KMS-11 (cell line): ENCODE measurements around the gene PKHD1.

Source experiments
- H2AFZ ChIP-seq: fragments of 200-600 bp; sonication (generic); 2 replicates; pipeline ENCODE4 v1.6.1; 2016; ENCODE audit warnings: antibody characterized with exemption, mixed run types, low read depth
- H3K27ac ChIP-seq: fragments of 200-600 bp; sonication (generic); 2 replicates; pipeline ENCODE4 v1.6.1; 2016; ENCODE audit warnings: mild to moderate bottlenecking, mixed run types
- H3K27me3 ChIP-seq: fragments of 200-600 bp; sonication (generic); 2 replicates; pipeline ENCODE4 v1.6.1; 2017; ENCODE audit warnings: mild to moderate bottlenecking, low read depth, mixed run types, moderate library complexity; ENCODE audit not compliant: insufficient read depth
- H3K36me3 ChIP-seq: fragments of 200-600 bp; sonication (generic); 2 replicates; pipeline ENCODE4 v1.6.1; 2017; ENCODE audit warnings: mild to moderate bottlenecking, mixed run types; ENCODE audit not compliant: insufficient read depth
- H3K4me1 ChIP-seq: fragments of 200-600 bp; sonication (generic); 2 replicates; pipeline ENCODE4 v1.6.1; 2016; ENCODE audit warnings: mild to moderate bottlenecking, low read depth, mixed run types; ENCODE audit not compliant: poor library complexity, severe bottlenecking
- H3K4me2 ChIP-seq: fragments of 200-600 bp; sonication (generic); 2 replicates; pipeline ENCODE4 v1.7.0; 2016; ENCODE audit warnings: mild to moderate bottlenecking, mixed run types
- H3K4me3 ChIP-seq: fragments of 200-600 bp; sonication (generic); IDR thresholded peaks from 2 replicates; pipeline ENCODE4 v1.6.1; 2017; ENCODE audit warnings: low read depth, low read length, mixed read lengths; ENCODE audit not compliant: insufficient read depth
- H3K79me2 ChIP-seq: fragments of 200-600 bp; sonication (generic); 2 replicates; pipeline ENCODE4 v1.6.1; 2016; ENCODE audit warnings: low read depth, mixed run types; ENCODE audit not compliant: insufficient read depth
- H3K9ac ChIP-seq: fragments of 200-600 bp; sonication (generic); 2 replicates; pipeline ENCODE4 v1.6.1; 2016; ENCODE audit warnings: mild to moderate bottlenecking, mixed run types
- H4K20me1 ChIP-seq: fragments of 200-600 bp; sonication (generic); 2 replicates; pipeline ENCODE4 v1.6.1; 2016; ENCODE audit warnings: mild to moderate bottlenecking, mixed run types; ENCODE audit not compliant: insufficient read depth
- CTCF ChIP-seq: fragments of 200-600 bp; sonication (generic); conservative IDR thresholded peaks from 2 replicates; pipeline ENCODE4 v1.6.1; 2017; ENCODE audit warnings: low read depth, mild to moderate bottlenecking, antibody characterized with exemption, low read length, moderate library complexity, mixed read lengths

The PKHD1 gene

GRCh38 chr6:52087498-52087999 is at the start of gene PKHD1:
Gene PKHD1 (minus strand): TSS chr6:52087613. CDS start chr6:52084933, 2,680 bp downstream.
- no peak within 1 kb of the TSS for H3K4me2 ChIP-seq

GRCh38 chr6:52136934-52137467 is 49.6 kb upstream of the PKHD1 start:
- Histone ChIP-seq H3K36me3 (no peaks in the 10 kb centered on the region), H3K27ac (no peak overlapping the region), H4K20me1 (no peaks in the 10 kb centered on the region), H3K4me3 (no peak overlapping the region), H2AFZ (no peak overlapping the region), H3K9ac (no peak overlapping the region), H3K79me2 (no peaks in the 10 kb centered on the region), H3K4me1 (no peaks in the 10 kb centered on the region), H3K4me2 (no peak overlapping the region), H3K27me3 (no peaks in the 10 kb centered on the region)
- no peak for TF ChIP-seq CTCF

More at GRCh38 chr6:52087498-52087999, at the start of gene PKHD1:
- Histone ChIP-seq H3K79me2 (no peaks in the 10 kb centered on the region), H4K20me1 (no peaks in the 10 kb centered on the region), H3K36me3 (no peaks in the 10 kb centered on the region), H3K27me3 (no peaks in the 10 kb centered on the region), H3K4me1 (peaks cover 7% of the 10 kb centered on the region), H3K27ac (no peak within 1 kb of the TSS), H3K9ac (no peak within 1 kb of the TSS), H2AFZ (no peak within 1 kb of the TSS), H3K4me3 (no peak within 1 kb of the TSS)
- TF ChIP-seq CTCF, result 0 out of 2 replicates have a peak, but pooled peaks have one; percentile 26

GRCh38 chr6:52136055-52136454 is 48.6 kb upstream of the PKHD1 start:
- Histone ChIP-seq H3K27me3 (no peaks in the 10 kb centered on the region), H3K36me3 (no peaks in the 10 kb centered on the region), H3K9ac (no peak overlapping the region), H3K27ac (no peak overlapping the region), H4K20me1 (no peaks in the 10 kb centered on the region), H3K4me3 (no peak overlapping the region), H3K4me2 (no peak overlapping the region), H2AFZ (no peak overlapping the region), H3K4me1 (no peaks in the 10 kb centered on the region), H3K79me2 (no peaks in the 10 kb centered on the region)
- no peak for TF ChIP-seq CTCF

- no peaks in the 10 kb centered on the region for H3K27me3 ChIP-seq
- H4K20me1 ChIP-seq, result no peaks in the 10 kb centered on the region
- H3K4me1 ChIP-seq, result no peaks in the 10 kb centered on the region
- no peak overlapping the region for H3K4me2 ChIP-seq
- TF ChIP-seq CTCF, result no peak
- no peaks in the 10 kb centered on the region for H3K36me3 ChIP-seq
- H3K9ac ChIP-seq, result no peak overlapping the region
- H2AFZ ChIP-seq, result no peak overlapping the region
- H3K4me3 ChIP-seq, result no peak overlapping the region
- H3K27ac ChIP-seq, result no peak overlapping the region
- no peaks in the 10 kb centered on the region for H3K79me2 ChIP-seq
Observed at GRCh38 chr6:52135217-52135616, 47.8 kb upstream of the PKHD1 start.
